DND-41 (cell line): Measurements from ENCODE around the gene IL22RA1.

Experiments used
- ATAC-seq: fragments of 200-7000 bp; cut with Tn5 transposase; 3 replicates; pipeline ENCODE4 v1.9.1; 2021; ENCODE audit warnings: low read depth; ENCODE audit not compliant: insufficient read depth
- DNase-seq: peaks from one replicate; pipeline ENCODE4 v3.0.0-alpha.2; 2020
- H2AFZ ChIP-seq: 2 replicates; pipeline ENCODE4 v1.6.0; 2012; ENCODE audit warnings: low read depth, low read length
- H3K27ac ChIP-seq: 2 replicates; pipeline ENCODE4 v1.5.1; 2012; ENCODE audit warnings: low read length, inconsistent platforms
- H3K27me3 ChIP-seq: fragments of 200-600 bp; sonication (generic); 2 replicates; pipeline ENCODE4 v1.6.0; 2012; ENCODE audit warnings: low read length, mild to moderate bottlenecking, inconsistent platforms; ENCODE audit not compliant: insufficient read depth, poor library complexity
- H3K36me3 ChIP-seq: 2 replicates; pipeline ENCODE4 v1.5.1; 2012; ENCODE audit warnings: low read length, inconsistent platforms; ENCODE audit not compliant: insufficient read depth
- H3K4me1 ChIP-seq: 2 replicates; pipeline ENCODE4 v1.5.1; 2012; ENCODE audit warnings: mild to moderate bottlenecking, low read length; ENCODE audit not compliant: insufficient read depth
- H3K4me2 ChIP-seq: 2 replicates; pipeline ENCODE4 v1.6.0; 2012; ENCODE audit warnings: mild to moderate bottlenecking, moderate library complexity, low read length, inconsistent platforms; ENCODE audit not compliant: insufficient read depth
- H3K4me3 ChIP-seq, 2 experiments: fragments of 200-600 bp in 1 of 2; shearing (Covaris generic) in 1 of 2; 2 replicates each; pipeline ENCODE4 v1.5.1; 2012 to 2016; ENCODE audit warnings: inconsistent platforms in 2 of 2, low read length in 2 of 2, mild to moderate bottlenecking in 2 of 2, low read depth in 1 of 2, moderate library complexity in 1 of 2
- H3K79me2 ChIP-seq: 2 replicates; pipeline ENCODE4 v1.6.0; 2012; ENCODE audit warnings: low read length, inconsistent platforms; ENCODE audit not compliant: insufficient read depth
- H3K9ac ChIP-seq: 2 replicates; pipeline ENCODE4 v1.6.0; 2012; ENCODE audit warnings: low read depth, mild to moderate bottlenecking, inconsistent platforms, low read length, moderate library complexity
- H3K9me3 ChIP-seq: 2 replicates; pipeline ENCODE4 v1.5.1; 2012; ENCODE audit warnings: low read length, moderate library complexity, mild to moderate bottlenecking, inconsistent platforms; ENCODE audit not compliant: insufficient read depth, severe bottlenecking
- H4K20me1 ChIP-seq: 2 replicates; pipeline ENCODE4 v1.6.0; 2012; ENCODE audit warnings: low read length; ENCODE audit not compliant: insufficient read depth
- CTCF ChIP-seq: IDR thresholded peaks from 2 replicates; pipeline ENCODE4 v1.5.1; 2012; ENCODE audit warnings: borderline replicate concordance, low read length, moderate library complexity, mild to moderate bottlenecking; ENCODE audit not compliant: poor library complexity, severe bottlenecking; ENCODE audit errors: extremely low read depth
- EZH2 ChIP-seq: IDR thresholded peaks from 3 replicates; pipeline ENCODE4 v1.6.1; 2012; ENCODE audit warnings: borderline replicate concordance, low read depth, mild to moderate bottlenecking, moderate library complexity, low read length, inconsistent platforms; ENCODE audit not compliant: severe bottlenecking

IL22RA1 gene

DNA sequence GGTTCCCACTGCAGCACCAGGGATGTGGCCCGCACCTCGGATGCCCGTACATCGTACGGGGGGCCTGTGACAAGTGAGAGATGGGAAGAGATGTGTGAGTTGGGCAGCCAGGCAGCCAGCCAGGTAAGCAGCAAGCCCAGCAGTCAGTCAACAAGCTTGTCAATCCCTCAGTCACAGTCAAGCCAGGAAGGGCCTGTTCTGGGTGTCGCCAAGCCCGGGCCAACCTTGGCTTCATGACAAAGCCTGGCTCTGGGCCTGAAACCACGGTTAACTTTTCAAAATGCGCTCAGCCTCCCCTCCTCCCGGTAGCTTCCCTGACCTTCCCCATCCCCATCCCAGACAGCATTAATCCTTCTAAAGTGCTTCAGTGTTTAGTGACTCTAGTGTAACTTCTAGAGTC lies 62.8 kb downstream of the IL22RA1 start:
- H3K27me3 ChIP-seq, result peaks cover 10% of the 10 kb centered on the region
- H3K79me2 ChIP-seq, result no peaks in the 10 kb centered on the region
- H3K9ac ChIP-seq, result no peak overlapping the region
- H3K9me3 ChIP-seq, result no peaks in the 10 kb centered on the region
- H2AFZ ChIP-seq, result no peak overlapping the region
- H3K4me1 ChIP-seq, result no peaks in the 10 kb centered on the region
- DNase-seq, result no peak
- no peak overlapping the region for H3K27ac ChIP-seq
- no peaks in the 10 kb centered on the region; the same call in 1 of the 2 replicates for H4K20me1 ChIP-seq
- no peaks in the 10 kb centered on the region for H3K36me3 ChIP-seq
- H3K4me3 ChIP-seq, result no peak overlapping the region
- no peak for ATAC-seq
- no peak for TF ChIP-seq CTCF
- TF ChIP-seq EZH2, result no peak
- H3K4me2 ChIP-seq, result no peak overlapping the region

DNA sequence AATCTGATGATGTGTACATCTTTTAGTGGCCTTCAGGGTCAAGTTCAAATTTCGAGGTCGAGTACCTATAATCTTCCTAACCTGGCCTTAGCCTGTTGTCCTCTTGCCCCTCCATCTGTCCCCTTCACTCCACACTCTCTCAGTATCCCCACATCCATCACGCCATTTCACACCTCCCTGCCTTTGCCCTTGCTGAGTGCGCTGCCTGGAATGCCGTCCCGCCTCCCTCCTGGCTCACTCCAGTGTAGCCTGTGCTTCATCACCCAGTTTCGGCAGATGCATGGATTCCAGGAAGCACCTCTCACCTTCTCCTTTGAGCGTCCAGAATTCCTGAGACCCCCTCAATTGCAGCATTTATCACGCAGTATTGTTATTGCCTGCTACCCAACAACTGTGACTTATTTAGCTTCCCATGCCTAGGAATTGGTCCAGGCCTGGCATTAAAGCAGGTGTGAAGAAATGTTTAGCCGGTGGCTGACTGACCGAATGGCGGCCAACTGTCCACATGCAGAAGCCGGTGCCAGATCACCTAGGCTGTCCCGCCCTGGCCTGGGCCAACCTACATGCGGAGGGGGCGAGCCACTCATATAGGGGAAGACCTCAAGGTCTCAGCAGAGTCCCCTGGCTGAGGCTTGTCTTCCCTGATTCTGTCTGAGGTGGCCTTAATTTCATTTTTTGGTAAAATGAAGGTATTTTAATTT lies 65.5 kb downstream of the IL22RA1 start:
- H3K36me3 ChIP-seq, result no peaks in the 10 kb centered on the region
- no peak for TF ChIP-seq EZH2
- TF ChIP-seq CTCF, result no peak
- peaks cover 7% of the 10 kb centered on the region for H3K27me3 ChIP-seq
- no peak for ATAC-seq
- H3K9ac ChIP-seq, result no peak overlapping the region
- no peak for DNase-seq
- H2AFZ ChIP-seq, result no peak overlapping the region
- no peaks in the 10 kb centered on the region for H3K9me3 ChIP-seq
- H3K79me2 ChIP-seq, result no peaks in the 10 kb centered on the region
- H3K4me3 ChIP-seq, result no peak overlapping the region
- no peak overlapping the region for H3K4me2 ChIP-seq
- no peaks in the 10 kb centered on the region for H3K4me1 ChIP-seq
- no peaks in the 10 kb centered on the region; the same call in 1 of the 2 replicates for H4K20me1 ChIP-seq
- H3K27ac ChIP-seq, result no peak overlapping the region

- H3K9ac ChIP-seq, result no peak overlapping the region
- H2AFZ ChIP-seq, result no peak overlapping the region
- TF ChIP-seq CTCF (no peak), EZH2 (no peak)
- no peaks in the 10 kb centered on the region for H4K20me1 ChIP-seq
- H3K79me2 ChIP-seq, result no peaks in the 10 kb centered on the region
- H3K4me1 ChIP-seq, result 0 out of 2 replicates have a peak, but pooled peaks cover 2% of the 10 kb centered on the region
- no peak overlapping the region for H3K4me3 ChIP-seq
- no peak overlapping the region for H3K4me2 ChIP-seq
- DNase-seq, result no peak
- ATAC-seq, result no peak
- H3K9me3 ChIP-seq, result no peaks in the 10 kb centered on the region
- peaks cover 6% of the 10 kb centered on the region for H3K27me3 ChIP-seq
- H3K36me3 ChIP-seq, result no peaks in the 10 kb centered on the region
- no peak overlapping the region for H3K27ac ChIP-seq
These were observed 67.0 kb downstream of the IL22RA1 start for GRCh38 chr1:24075946-24076345.

GRCh38 chr1:24075590-24075854 lies 67.4 kb downstream of the IL22RA1 start:
- Histone ChIP-seq H3K4me2 (no peak overlapping the region), H4K20me1 (no peaks in the 10 kb centered on the region), H3K36me3 (no peaks in the 10 kb centered on the region), H2AFZ (no peak overlapping the region), H3K79me2 (no peaks in the 10 kb centered on the region), H3K27ac (no peak overlapping the region), H3K4me1 (0 out of 2 replicates have a peak, but pooled peaks cover 3% of the 10 kb centered on the region), H3K4me3 (no peak overlapping the region), H3K9me3 (no peaks in the 10 kb centered on the region), H3K27me3 (peaks cover 6% of the 10 kb centered on the region), H3K9ac (no peak overlapping the region)
- no peak for DNase-seq
- TF ChIP-seq CTCF, result no peak
- TF ChIP-seq EZH2, result no peak
- no peak for ATAC-seq
